ENCODE measurements around the gene HIVEP2.

- TF ChIP-seq CTCF (IDR thresholded peaks at IDR 0.05), result no peak
- no peak for TF ChIP-seq EZH2 (IDR thresholded peaks at IDR 0.05; ENCODE audit: borderline replicate concordance, insufficient read depth, low read depth, low read length, poor library complexity, severe bottlenecking)
Measured at GRCh38 chr6:142946181-142946923, 1.4 kb upstream of the HIVEP2 start.
